GM18951 (cell line): Measurements from ENCODE around the gene PRKCZ.

ENCODE experiments used
- POLR2A ChIP-seq: IDR thresholded peaks from 4 replicates; pipeline ENCODE4 v1.6.1; 2011; ENCODE audit warnings: mild to moderate bottlenecking; ENCODE audit not compliant: insufficient read length, insufficient read depth; ENCODE audit errors: extremely low read depth
- in situ Hi-C: fragments of 300-500 bp; cut with MboI; formaldehyde crosslinking; loops from one replicate; pipeline ENCODE4 v1.12.0; 2022; ENCODE audit warnings: low sequenced_read_pairs, mixed read lengths, inconsistent platforms; ENCODE audit not compliant: unreplicated experiment

PRKCZ gene

DNA sequence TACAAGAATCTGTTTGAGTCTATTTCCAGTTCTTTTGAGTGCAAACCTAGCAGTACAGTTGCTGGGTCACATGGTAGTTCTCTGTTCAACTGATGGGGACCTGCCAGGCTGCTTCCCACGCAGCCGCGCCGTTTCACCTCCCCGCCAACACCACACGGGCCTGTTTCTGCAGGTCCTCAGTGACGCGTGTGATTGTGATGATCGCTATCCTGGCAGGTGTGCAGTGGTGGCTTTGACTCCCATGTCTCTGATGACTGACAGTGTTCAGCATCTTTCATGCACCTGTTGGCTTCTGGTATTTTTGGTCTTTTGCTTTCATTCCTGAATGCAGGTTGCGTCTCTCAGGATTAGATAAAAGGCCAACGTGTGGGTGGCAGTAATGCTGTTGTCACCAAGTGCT lies 102.7 kb downstream of the PRKCZ start:
- in situ Hi-C loops: no loop called here
- TF ChIP-seq POLR2A: no peak

DNA sequence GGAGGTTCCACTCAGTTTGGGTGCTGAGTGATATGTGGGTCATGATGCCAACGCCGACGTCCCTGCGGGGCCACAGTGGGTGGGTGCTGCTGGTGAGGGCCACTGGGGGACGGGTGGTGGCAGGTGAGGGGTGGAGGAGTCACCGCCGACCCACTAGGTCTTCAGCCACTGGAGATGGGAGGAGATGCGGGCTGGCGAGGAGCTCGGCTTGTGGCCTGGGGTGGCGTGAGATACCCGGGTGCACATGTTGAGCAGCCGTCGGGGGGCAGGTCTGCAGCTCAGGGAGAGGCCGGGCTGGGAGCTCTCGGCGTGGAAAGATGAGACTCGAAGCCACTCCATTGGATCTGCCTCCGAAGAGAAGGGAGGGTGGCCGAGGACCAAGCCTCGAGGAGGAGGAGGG lies 103.8 kb downstream of the PRKCZ start:
- in situ Hi-C loops: no loop called here
- TF ChIP-seq POLR2A: no peak

DNA sequence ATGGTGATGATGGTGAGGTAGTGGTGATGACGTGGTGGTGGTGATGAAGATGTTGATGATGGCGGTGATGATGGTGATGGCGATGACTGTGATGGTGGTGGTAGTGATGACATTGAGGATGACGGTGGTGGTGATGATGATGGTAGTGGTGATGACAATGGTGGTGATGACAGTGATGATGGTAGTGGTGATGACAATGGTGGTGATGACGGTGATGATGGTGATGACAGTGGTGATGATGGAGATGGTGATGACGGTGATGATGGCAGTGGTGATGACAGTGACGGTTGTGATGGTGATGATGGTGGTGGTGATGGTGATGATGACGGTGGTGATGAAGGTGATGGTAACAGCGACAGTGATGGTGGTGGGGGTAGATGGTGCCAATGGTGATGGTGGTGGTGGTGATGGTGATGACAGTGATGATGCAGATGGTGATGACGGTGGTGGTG lies 105.0 kb downstream of the PRKCZ start:
- in situ Hi-C loops: no loop called here
- no peak for TF ChIP-seq POLR2A

DNA sequence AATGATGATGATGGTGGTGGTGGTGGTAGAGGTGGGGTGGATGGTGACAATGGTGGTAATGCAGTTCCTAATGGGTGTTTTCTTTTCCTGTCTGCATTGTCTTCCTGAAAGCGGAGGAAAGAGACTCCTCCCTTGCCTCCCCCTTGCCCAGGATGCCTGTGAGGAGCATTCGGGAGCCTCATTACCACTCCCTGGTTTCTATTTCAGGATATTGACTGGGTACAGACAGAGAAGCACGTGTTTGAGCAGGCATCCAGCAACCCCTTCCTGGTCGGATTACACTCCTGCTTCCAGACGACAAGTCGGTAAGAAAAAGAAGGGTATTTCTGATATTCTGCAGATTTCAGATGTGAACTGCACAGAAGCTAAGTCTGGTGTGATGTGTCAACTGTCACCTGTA lies 105.6 kb downstream of the PRKCZ start:
- in situ Hi-C loops: no loop called here
- TF ChIP-seq POLR2A: no peak

- no peak for TF ChIP-seq POLR2A
- in situ Hi-C loops: no loop called here
These were observed 106.7 kb downstream of the PRKCZ start for GRCh38 chr1:2156866-2157265.

- in situ Hi-C loops: no loop called here
- no peak for TF ChIP-seq POLR2A
These were observed 107.6 kb downstream of the PRKCZ start for GRCh38 chr1:2157856-2158255.

GRCh38 chr1:2158272-2158671 lies 108.1 kb downstream of the PRKCZ start:
- in situ Hi-C loops: no loop called here
- TF ChIP-seq POLR2A: no peak

GRCh38 chr1:2159124-2159523 lies 108.9 kb downstream of the PRKCZ start:
- TF ChIP-seq POLR2A: no peak
- in situ Hi-C loops: no loop called here

GRCh38 chr1:2160451-2161300 lies 110.5 kb downstream of the PRKCZ start:
- in situ Hi-C loops: no loop called here
- TF ChIP-seq POLR2A: no peak

DNA sequence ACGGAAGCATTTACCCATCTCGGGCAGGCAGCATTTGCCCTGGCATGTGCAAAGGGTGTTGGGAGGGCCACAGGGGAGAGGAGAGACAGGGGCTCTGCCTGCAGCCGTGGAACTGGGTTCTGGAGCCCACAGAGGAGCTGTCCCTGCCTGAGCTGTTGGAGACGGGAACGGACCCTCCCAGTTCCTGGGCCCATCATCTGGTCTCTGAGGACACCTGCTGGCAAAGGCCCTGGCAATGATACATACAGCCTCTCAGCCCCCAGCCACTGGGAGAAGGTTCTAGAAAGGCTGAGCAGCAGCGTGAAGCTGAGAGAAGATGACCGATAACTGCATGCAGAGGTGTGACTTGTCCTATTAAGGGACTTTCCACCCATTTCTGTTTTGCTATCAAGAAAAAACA lies 113.0 kb downstream of the PRKCZ start:
- TF ChIP-seq POLR2A: no peak
- in situ Hi-C loops: no loop called here

GRCh38 chr1:2165646-2166045 lies 115.4 kb downstream of the PRKCZ start:
- in situ Hi-C loops: no loop called here
- no peak for TF ChIP-seq POLR2A

GRCh38 chr1:2166254-2166653 lies 116.0 kb downstream of the PRKCZ start:
- in situ Hi-C loops: no loop called here
- no peak for TF ChIP-seq POLR2A

GRCh38 chr1:2166695-2167094 lies 116.5 kb downstream of the PRKCZ start:
- no peak for TF ChIP-seq POLR2A
- in situ Hi-C loops: no loop called here

DNA sequence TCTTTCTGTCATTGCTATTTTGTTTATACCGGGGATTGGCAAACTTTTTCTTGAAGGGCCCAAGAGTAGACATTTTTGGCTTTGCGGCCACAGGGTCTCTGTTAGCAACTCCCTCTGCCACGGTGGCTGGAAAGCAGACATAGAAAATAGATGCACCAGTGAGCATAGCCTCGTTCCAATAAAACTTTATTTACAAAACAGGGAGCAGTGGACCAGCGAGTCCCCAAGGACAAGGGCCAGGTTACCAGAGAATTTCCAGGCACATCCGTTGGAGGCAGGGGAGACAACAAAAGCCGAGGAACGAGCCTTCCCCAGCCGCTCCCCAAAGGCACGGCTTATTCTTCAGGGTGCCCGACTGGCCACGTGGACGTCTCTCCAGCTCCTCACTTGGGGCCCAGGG lies 117.9 kb downstream of the PRKCZ start:
- TF ChIP-seq POLR2A: no peak
- in situ Hi-C loops: no loop called here
